HL-60 (cell line): Measurements from ENCODE around the gene GFOD2.

ENCODE experiments used
- CTCF ChIP-seq: IDR thresholded peaks from one replicate; pipeline ENCODE4 v1.5.1; 2011; ENCODE audit warnings: low read length, control low read depth, inconsistent platforms; ENCODE audit not compliant: insufficient read depth
- GABPA ChIP-seq: IDR thresholded peaks from 2 replicates; pipeline ENCODE4 v1.6.1; 2012; ENCODE audit warnings: low read depth

GRCh38 chr16:67707210-67707609 lies 11.9 kb downstream of the GFOD2 start:
- TF ChIP-seq CTCF (no peak), GABPA (no peak)
